H9 (cell line): ENCODE data around the gene SMARCC2. TPM values are rescaled to one million over a fixed set of nuclear protein-coding genes. Genes with fewer than 3 reads are reported as not detected.

Experiments used
- DNase-seq: peaks from one replicate; pipeline ENCODE4 v3.0.0-alpha.2; 2017
- H2AFZ ChIP-seq: one replicate; pipeline ENCODE4 v1.6.1; 2013; ENCODE audit warnings: mild to moderate bottlenecking, low read length, control low read depth, moderate library complexity
- H2AK5ac ChIP-seq: 2 replicates; pipeline ENCODE4 v1.6.1; 2013; ENCODE audit warnings: low read length, control low read depth, mixed read lengths; ENCODE audit not compliant: insufficient read length
- H2BK120ac ChIP-seq: one replicate; pipeline ENCODE4 v1.6.1; 2013; ENCODE audit warnings: low read depth, mild to moderate bottlenecking, low read length, control low read depth, inconsistent platforms; ENCODE audit not compliant: poor library complexity, severe bottlenecking
- H2BK12ac ChIP-seq: 2 replicates; pipeline ENCODE4 v1.6.1; 2013; ENCODE audit warnings: low read length, control low read depth, mixed read lengths, low read depth; ENCODE audit not compliant: insufficient read length
- H2BK15ac ChIP-seq: 2 replicates; pipeline ENCODE4 v1.6.1; 2013; ENCODE audit warnings: low read depth, low read length, control low read depth
- H2BK20ac ChIP-seq: one replicate; pipeline ENCODE4 v1.6.1; 2013; ENCODE audit warnings: low read depth, mild to moderate bottlenecking, low read length, control low read depth, inconsistent platforms; ENCODE audit not compliant: poor library complexity, severe bottlenecking
- H2BK5ac ChIP-seq: 2 replicates; pipeline ENCODE4 v1.6.1; 2013; ENCODE audit warnings: low read length, control low read depth, mixed read lengths; ENCODE audit not compliant: insufficient read length
- H3K14ac ChIP-seq: 2 replicates; pipeline ENCODE4 v1.6.1; 2013; ENCODE audit warnings: low read length, control low read depth; ENCODE audit not compliant: insufficient read depth
- H3K18ac ChIP-seq: 2 replicates; pipeline ENCODE4 v1.6.1; 2013; ENCODE audit warnings: low read depth, mild to moderate bottlenecking, mixed read lengths, low read length, control low read depth; ENCODE audit not compliant: insufficient read length
- H3K23ac ChIP-seq: 2 replicates; pipeline ENCODE4 v1.6.1; 2013; ENCODE audit warnings: low read length, control low read depth, mixed read lengths, low read depth; ENCODE audit not compliant: insufficient read length
- H3K23me2 ChIP-seq: 2 replicates; pipeline ENCODE4 v1.6.1; 2013; ENCODE audit warnings: low read depth, mild to moderate bottlenecking, mixed read lengths, low read length, control low read depth; ENCODE audit not compliant: insufficient read length, poor library complexity, severe bottlenecking
- H3K27ac ChIP-seq: 2 replicates; pipeline ENCODE4 v1.5.1; 2013; ENCODE audit warnings: low read length, control low read depth, mixed read lengths, low read depth; ENCODE audit not compliant: insufficient read length
- H3K27me3 ChIP-seq: 2 replicates; pipeline ENCODE4 v1.6.1; 2013; ENCODE audit warnings: low read length, control low read depth, inconsistent platforms; ENCODE audit not compliant: insufficient read depth
- H3K4ac ChIP-seq: 2 replicates; pipeline ENCODE4 v1.6.1; 2013; ENCODE audit warnings: low read depth, mild to moderate bottlenecking, control low read depth, inconsistent platforms, low read length, moderate library complexity
- H3K4me1 ChIP-seq: 2 replicates; pipeline ENCODE4 v1.6.1; 2013; ENCODE audit warnings: low read length, control low read depth, inconsistent platforms; ENCODE audit not compliant: insufficient read depth
- H3K4me2 ChIP-seq: 2 replicates; pipeline ENCODE4 v1.6.1; 2013; ENCODE audit warnings: low read length, control low read depth, mixed read lengths; ENCODE audit not compliant: insufficient read length, insufficient read depth
- H3K56ac ChIP-seq: 2 replicates; pipeline ENCODE4 v1.6.1; 2013; ENCODE audit warnings: low read depth, mild to moderate bottlenecking, mixed read lengths, low read length, control low read depth; ENCODE audit not compliant: insufficient read length
- H3K79me1 ChIP-seq: 2 replicates; pipeline ENCODE4 v1.6.1; 2013; ENCODE audit warnings: low read depth, mild to moderate bottlenecking, moderate library complexity, low read length, control low read depth, inconsistent platforms; ENCODE audit not compliant: insufficient read depth, poor library complexity, severe bottlenecking
- H3K79me2 ChIP-seq: 2 replicates; pipeline ENCODE4 v1.6.1; 2013; ENCODE audit warnings: low read length, control low read depth, inconsistent platforms; ENCODE audit not compliant: insufficient read depth
- H3K9ac ChIP-seq: 2 replicates; pipeline ENCODE4 v1.6.1; 2013; ENCODE audit warnings: low read length, control low read depth, mixed read lengths; ENCODE audit not compliant: insufficient read length; ENCODE audit errors: extremely low read depth
- H3K9me3 ChIP-seq: one replicate; pipeline ENCODE4 v1.6.1; 2013; ENCODE audit warnings: low read depth, low read length, inconsistent platforms; ENCODE audit not compliant: control insufficient read depth
- H3T11ph ChIP-seq: one replicate; pipeline ENCODE4 v1.6.1; 2013; ENCODE audit warnings: mild to moderate bottlenecking, low read length, control low read depth, inconsistent platforms
- H4K20me1 ChIP-seq: one replicate; pipeline ENCODE4 v1.6.1; 2013; ENCODE audit not compliant: control insufficient read depth, insufficient read length, insufficient read depth
- H4K5ac ChIP-seq: 2 replicates; pipeline ENCODE4 v1.6.1; 2013; ENCODE audit warnings: low read depth, mild to moderate bottlenecking, mixed read lengths, low read length, control low read depth; ENCODE audit not compliant: insufficient read length
- H4K8ac ChIP-seq: replicated peaks from 2 replicates; pipeline ENCODE4 v1.6.1; 2013; ENCODE audit warnings: low read length, control low read depth, mixed read lengths, low read depth; ENCODE audit not compliant: insufficient read length
- H4K91ac ChIP-seq: 2 replicates; pipeline ENCODE4 v1.6.1; 2013; ENCODE audit warnings: low read depth, mild to moderate bottlenecking, moderate library complexity, mixed read lengths, low read length, control low read depth; ENCODE audit not compliant: insufficient read length
- H3K27ac Mint-ChIP-seq, 3 experiments: 2 replicates in 2 of 3; 3 replicates in 1 of 3; pipeline ENCODE4 v1.8.0; 2020 to 2021; ENCODE audit warnings: mixed read lengths in 3 of 3, mild to moderate bottlenecking in 1 of 3, moderate library complexity in 1 of 3
- H3K27me3 Mint-ChIP-seq: 2 replicates; pipeline ENCODE4 v1.8.0; 2021; ENCODE audit warnings: low read depth, mild to moderate bottlenecking, moderate library complexity, mixed read lengths
- H3K36me3 Mint-ChIP-seq, 3 experiments: 2 replicates in 2 of 3; 3 replicates in 1 of 3; pipeline ENCODE4 v1.8.0; 2020 to 2021; ENCODE audit warnings: low read depth in 3 of 3, mixed read lengths in 3 of 3; ENCODE audit not compliant: insufficient read depth in 1 of 3
- H3K4me1 Mint-ChIP-seq, 2 experiments: 2 replicates each; pipeline ENCODE4 v1.8.0; 2020; ENCODE audit warnings: mixed read lengths in 2 of 2
- H3K4me3 Mint-ChIP-seq, 2 experiments: 2 replicates in 1 of 2; 3 replicates in 1 of 2; pipeline ENCODE4 v1.8.0; 2020 to 2021; ENCODE audit warnings: mild to moderate bottlenecking in 2 of 2, mixed read lengths in 2 of 2, moderate library complexity in 1 of 2
- H3K9me3 Mint-ChIP-seq, 2 experiments: 2 replicates in 1 of 2; 3 replicates in 1 of 2; pipeline ENCODE4 v1.8.0; 2020; ENCODE audit warnings: mild to moderate bottlenecking in 2 of 2, mixed read lengths in 2 of 2, moderate library complexity in 1 of 2
- WGBS: extraction: QIAGEN DNeasy Blood & Tissue Kit; methylation state at CpG from one replicate; pipeline ENCODE4 v1.1.7; 2013; ENCODE audit warnings: missing lambda C conversion rate, low lambda C conversion rate, mixed read lengths; ENCODE audit not compliant: insufficient read length; ENCODE audit errors: extremely low coverage; 5-methylcytosine and 5-hydroxymethylcytosine counted together
- total RNA-seq: library from RNA; stranded (reverse); gene quantifications from 2 replicates; pipeline ENCODE4 v1.2.1, GENCODE V29; 2021
- TF ChIP-seq, protein P1 (sequence below): fragments of 200-600 bp; sonication (generic); conservative IDR thresholded peaks from 3 replicates; pipeline ENCODE4 v1.8.0; 2021; ENCODE audit warnings: antibody characterized with exemption, mild to moderate bottlenecking

Gene SMARCC2
- total RNA-seq, 1 experiment from 2014 or later = 86.9 TPM

DNA sequence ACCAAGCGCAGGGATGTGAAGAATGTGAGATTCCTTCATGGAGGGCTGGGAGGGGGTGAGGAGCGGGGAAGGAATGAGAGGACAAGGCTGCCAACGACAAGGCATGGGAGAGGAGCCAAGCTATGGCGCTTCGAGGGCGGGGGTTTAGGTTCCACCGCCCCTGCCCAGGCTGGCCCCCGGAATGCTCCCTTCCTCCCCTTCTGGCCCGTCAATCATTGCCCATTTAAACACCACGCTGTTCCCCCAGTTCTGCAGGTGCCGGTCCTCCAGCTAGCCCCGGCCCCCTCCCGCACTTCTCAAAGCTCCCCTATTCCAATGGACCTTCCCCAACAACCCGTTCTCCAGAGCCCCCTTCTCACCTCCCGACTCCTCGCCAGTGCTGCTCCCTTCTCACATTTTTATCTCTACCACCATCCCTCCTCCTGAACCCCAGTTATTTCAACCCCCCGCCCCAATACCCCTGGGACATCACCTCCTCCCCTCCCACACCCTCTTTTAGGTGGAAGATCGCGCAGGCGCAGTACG, 32.0 kb upstream of the SMARCC2 start:
- Histone ChIP-seq H4K91ac (no peak overlapping the region), H2BK5ac (no peak overlapping the region), H3K14ac (peak overlapping the region; percentile 84), H3K79me1 (no peaks in the 10 kb centered on the region), H2BK20ac (no peak overlapping the region), H3T11ph (no peak overlapping the region), H3K4me2 (peak overlapping the region; percentile 69), H3K9me3 (no peaks in the 10 kb centered on the region), H3K79me2 (no peaks in the 10 kb centered on the region; the same call in 1 of the 2 replicates), H3K18ac (peak overlapping the region; percentile 68), H3K4ac (no peak overlapping the region), H3K23ac (no peak overlapping the region), H2AFZ (no peak overlapping the region), H2BK15ac (no peak overlapping the region), H4K5ac (no peak overlapping the region), H3K9ac (peak overlapping the region; percentile 67), H3K23me2 (peaks cover 26% of the 10 kb centered on the region), H2BK12ac (no peak overlapping the region), H3K27me3 (no peaks in the 10 kb centered on the region), H2AK5ac (no peak overlapping the region), H4K8ac (no peak overlapping the region), H3K27ac (peak overlapping the region; percentile 79), H3K56ac (no peak overlapping the region), H2BK120ac (no peak overlapping the region), H3K4me1 (peaks cover 2% of the 10 kb centered on the region; the same call in 1 of the 2 replicates), H4K20me1 (peaks cover 3% of the 10 kb centered on the region)
- H3K4me3 Mint-ChIP-seq = peak overlapping the region; percentile 98 to 99
- no peaks in the 10 kb centered on the region; the same call in 1 of the 2 replicates for H3K27me3 Mint-ChIP-seq
- H3K27ac Mint-ChIP-seq = peak overlapping the region; percentile 98
- no CpG with 5 or more reads among the region's 21 CpGs for WGBS
- H3K4me1 Mint-ChIP-seq = peaks cover 32 to 39% of the 10 kb centered on the region in 2 experiments
- TF ChIP-seq, protein P1, sequence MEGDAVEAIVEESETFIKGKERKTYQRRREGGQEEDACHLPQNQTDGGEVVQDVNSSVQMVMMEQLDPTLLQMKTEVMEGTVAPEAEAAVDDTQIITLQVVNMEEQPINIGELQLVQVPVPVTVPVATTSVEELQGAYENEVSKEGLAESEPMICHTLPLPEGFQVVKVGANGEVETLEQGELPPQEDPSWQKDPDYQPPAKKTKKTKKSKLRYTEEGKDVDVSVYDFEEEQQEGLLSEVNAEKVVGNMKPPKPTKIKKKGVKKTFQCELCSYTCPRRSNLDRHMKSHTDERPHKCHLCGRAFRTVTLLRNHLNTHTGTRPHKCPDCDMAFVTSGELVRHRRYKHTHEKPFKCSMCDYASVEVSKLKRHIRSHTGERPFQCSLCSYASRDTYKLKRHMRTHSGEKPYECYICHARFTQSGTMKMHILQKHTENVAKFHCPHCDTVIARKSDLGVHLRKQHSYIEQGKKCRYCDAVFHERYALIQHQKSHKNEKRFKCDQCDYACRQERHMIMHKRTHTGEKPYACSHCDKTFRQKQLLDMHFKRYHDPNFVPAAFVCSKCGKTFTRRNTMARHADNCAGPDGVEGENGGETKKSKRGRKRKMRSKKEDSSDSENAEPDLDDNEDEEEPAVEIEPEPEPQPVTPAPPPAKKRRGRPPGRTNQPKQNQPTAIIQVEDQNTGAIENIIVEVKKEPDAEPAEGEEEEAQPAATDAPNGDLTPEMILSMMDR = no peak
- peak; percentile 64 for DNase-seq
- peaks cover 12 to 24% (median 19%) of the 10 kb centered on the region in 3 experiments; a peak in 6 of 7 replicates for H3K36me3 Mint-ChIP-seq
- no peaks in the 10 kb centered on the region; a peak in 2 of 5 replicates for H3K9me3 Mint-ChIP-seq
